DMS153 treated with DMSO at 0.1 percent for 48 hours (cell line): ENCODE measurements around the gene SAMM50.
"Not testable (repeated sequence)": the region's sequence is repeated elsewhere in the genome, so short reads cannot be mapped to it uniquely, and the experiment has no call there.

Source experiments
- DNase-seq: peaks from one replicate; lab custom pipeline; 2025; ENCODE audit not compliant: unreplicated experiment; lab: John Stamatoyannopoulos, UW

SAMM50 gene

DNA sequence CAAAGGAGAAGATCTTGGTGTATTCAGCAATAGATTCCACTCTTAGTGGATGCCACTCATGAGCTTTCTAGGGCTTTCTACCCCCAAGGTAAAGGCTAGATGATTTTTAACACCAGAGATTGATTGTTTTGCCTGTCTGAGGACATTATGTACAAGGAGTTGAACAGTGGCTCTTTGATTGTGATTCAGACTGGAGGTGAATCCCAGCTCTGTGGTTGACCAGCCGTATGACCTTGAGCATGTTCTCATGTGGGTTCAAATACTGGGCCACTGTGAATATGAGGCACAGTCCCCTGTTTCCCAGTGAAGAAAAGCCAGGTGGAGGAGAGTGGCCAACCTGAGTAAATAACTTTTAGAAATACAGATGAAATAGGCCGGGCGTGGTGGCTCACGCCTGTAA, 44.9 kb downstream of the SAMM50 start:
- no peak for DNase-seq

DNA sequence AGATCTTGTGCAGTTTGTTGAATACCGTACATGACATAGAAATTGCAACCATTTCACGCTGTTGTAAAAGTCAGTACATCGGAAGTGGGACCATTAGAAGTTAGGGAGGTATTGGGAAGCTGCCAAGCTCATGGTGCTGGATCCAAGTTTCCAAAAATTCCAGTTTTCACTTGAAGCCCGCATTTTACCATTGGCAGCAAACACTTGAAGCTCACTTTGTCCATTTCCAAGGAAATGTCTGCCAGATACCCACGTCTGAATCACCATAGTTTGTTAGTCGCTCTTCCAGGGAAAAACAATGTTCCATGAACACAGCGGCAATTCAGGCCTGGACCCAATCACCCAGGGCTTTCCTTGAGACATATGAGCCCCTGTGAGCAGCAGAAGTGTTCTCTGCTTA, 46.3 kb downstream of the SAMM50 start:
- DNase-seq, result no peak

- DNase-seq, result no peak
These were observed 47.1 kb downstream of the SAMM50 start for GRCh38 chr22:44002324-44002723.

GRCh38 chr22:44002997-44003396, 47.8 kb downstream of the SAMM50 start:
- no peak for DNase-seq

- DNase-seq, result no peak
These were observed 48.3 kb downstream of the SAMM50 start for GRCh38 chr22:44003405-44004103.

DNA sequence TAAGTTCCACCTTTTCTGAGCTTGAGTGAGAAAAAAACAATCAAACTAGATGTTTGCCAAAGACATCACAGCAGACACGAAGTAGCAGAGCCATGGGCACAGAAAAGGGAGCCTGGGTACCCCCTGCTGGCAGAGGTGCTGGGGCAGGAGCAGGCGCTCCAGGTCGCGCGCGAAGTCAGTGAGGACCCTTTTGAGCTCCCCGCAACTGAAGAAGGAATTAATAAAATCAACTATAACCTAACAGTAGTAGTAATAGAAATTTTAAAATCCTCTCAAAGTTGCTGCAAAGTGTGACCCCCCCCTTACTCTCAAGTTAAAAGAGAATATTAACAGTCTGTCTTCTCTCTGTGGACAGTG, 48.8 kb downstream of the SAMM50 start:
- no peak for DNase-seq

DNA sequence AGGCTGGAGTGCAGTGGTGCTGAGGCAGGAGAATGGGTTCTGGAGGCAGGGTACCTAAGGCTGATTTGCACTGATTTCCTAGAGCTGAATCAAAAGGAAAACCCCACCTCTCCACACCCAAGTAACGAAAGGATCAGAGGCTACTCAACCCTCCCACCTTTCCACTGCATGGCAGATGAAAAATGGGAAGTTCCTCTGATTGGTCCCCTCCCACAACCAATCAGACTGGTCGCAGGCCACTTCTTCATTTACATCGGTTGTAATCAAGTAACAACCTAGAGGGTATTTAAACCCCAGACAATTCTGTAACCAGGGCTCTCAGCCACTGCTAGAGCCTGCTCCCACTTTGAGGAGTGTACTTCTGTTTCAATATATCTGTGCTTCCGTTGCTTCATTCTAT, 50.3 kb downstream of the SAMM50 start:
- no peak for DNase-seq

GRCh38 chr22:44012162-44012561, 56.9 kb downstream of the SAMM50 start:
- no peak for DNase-seq

GRCh38 chr22:44012591-44012990, 57.3 kb downstream of the SAMM50 start:
- DNase-seq, result no peak

GRCh38 chr22:44014241-44014640, 59.0 kb downstream of the SAMM50 start:
- no peak for DNase-seq

GRCh38 chr22:44016586-44016985, 61.3 kb downstream of the SAMM50 start:
- not testable (repeated sequence) for DNase-seq

GRCh38 chr22:44018594-44018993, 63.4 kb downstream of the SAMM50 start:
- no peak for DNase-seq

DNA sequence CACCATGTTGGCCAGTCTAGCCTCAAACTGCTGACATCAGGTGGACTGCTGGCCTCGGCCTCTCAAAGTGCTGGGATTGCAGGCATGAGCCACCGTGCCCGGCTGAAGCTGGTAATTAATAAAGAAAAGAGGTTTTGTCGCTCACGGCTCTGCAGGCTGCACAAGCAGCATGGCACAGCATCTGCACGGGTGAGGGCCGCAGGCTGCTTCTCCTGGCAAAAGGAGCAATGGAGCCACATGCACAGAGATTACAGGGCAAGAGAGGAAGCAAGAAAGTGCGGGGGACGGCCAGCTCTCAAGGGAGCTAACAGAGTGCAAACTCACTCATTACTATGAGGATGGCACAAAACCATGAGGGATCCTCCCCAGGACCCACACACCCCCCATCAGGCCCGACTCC, 64.2 kb downstream of the SAMM50 start:
- no peak for DNase-seq

DNA sequence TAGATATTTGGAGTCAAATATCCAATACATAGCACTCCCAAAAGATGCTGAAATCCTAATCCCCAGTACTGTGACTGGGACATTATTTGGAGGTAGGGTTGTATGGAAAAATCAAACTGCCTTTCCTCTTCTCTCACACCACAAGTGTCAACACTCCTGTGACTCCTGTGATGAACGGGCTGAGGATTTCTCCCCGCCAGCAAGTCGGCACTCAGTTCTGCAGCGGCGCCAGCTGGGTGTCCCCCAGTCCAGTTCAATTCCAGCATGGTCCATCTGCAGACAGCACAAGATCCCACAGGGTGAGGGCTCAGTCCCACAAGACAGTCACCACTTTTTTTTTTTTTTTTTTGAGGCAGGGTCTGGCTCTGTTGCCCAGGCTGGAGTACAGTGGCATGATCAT, 64.6 kb downstream of the SAMM50 start:
- no peak for DNase-seq

DNA sequence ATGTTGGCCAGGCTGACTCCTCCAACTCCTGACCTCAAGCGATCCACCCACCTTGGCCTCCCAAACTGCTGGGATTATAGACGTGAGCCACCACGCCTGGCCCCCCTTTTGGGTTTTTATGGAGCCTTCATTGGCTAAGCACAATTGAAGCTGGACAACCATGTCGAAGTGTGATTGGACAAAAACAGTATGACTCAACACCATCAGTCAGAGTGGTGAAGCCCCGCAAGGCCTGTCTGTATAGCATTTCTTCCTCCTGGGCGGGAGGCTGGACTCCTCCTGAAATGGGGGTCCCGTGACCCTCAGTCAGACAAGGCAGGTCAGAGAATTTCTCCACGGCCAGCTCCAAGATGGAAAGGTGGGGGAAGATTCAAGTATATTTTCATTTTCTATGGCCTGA, 65.7 kb downstream of the SAMM50 start:
- DNase-seq, result no peak

- DNase-seq, result no peak
These were observed 68.4 kb downstream of the SAMM50 start for GRCh38 chr22:44023404-44024287.

GRCh38 chr22:44024288-44024921, 69.2 kb downstream of the SAMM50 start, which contains the start of gene PARVB:
Gene PARVB, plus strand, starts transcription at chr22:44024302. Its CDS starts 38 bp downstream, at chr22:44024340.
- DNase-seq, result no peak

DNA sequence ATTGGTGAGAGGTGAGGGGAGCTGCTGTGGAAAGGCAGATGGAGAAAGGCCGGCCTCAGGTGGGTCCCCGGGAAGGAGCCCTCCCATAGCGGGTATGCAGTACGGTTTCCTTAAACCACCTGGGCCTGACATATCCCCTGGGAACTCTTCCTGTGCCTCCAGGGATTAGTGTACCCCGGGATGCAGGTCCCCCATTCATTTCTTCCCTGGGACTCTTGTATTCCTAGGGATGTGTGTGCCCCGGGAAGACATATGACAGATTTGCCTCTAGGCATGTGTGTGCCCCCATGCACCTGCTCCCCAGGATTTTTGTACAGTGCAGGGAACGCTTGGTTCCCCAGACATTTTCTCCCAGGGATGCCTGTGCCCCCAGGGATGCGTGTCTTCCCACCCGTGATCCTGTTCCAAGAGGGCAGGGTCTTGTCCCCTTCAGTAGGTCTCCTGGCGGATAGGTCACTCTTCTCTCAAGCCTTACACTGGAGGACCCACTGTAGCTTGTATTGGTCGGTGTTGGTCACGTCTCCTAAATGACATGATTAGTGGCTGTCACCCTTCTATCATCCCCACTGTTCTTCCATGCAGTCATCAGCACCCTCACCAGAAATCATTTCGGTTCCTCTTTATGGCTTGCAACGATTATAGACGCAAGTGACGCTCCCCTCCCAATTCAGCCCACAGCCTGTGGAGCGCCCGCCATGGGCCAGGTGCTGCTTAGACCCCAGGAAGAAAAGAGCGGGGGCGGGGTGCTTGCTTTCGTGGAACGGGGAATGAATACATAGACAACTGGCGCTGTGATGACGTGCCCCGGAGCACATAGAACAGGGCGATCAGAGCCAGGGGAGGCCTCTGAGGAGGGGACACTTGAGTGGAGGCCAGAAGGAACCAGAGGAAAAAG, 70.2 kb downstream of the SAMM50 start:
- no peak for DNase-seq

DNA sequence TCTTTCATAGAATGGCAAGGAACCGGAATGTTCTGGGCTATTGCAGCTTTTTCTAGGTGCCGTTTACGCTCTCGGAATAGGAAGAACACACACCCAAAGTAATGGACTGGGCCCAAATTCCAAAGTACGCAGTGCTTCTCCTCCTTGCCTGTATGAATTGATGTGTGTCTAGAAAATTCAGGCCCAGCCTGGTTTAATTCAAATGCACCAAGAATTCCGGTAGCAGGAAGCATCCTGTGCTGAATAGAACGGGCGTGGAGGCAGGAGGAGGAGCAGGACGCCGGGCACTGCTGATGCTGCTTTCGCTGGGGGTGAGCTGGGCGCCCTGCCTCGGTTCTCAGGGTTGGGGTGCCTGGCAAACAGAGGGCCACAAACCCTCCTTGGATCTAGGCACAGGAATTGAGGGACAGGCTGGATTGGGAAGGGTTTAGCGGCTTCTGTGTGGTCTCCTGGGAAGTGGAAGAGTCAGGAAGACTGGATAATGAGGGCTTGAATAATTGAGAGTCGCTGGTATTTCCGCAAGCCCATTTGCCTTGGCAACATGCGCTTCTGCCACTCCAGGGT, 70.9 kb downstream of the SAMM50 start:
- peak; percentile 37 for DNase-seq
